OCI-LY3 (cell line): ENCODE measurements around the gene ABCD3.
"Not testable (repeated sequence)": the region's sequence is repeated elsewhere in the genome, so short reads cannot be mapped to it uniquely, and the experiment has no call there.

Experiments
- H2AFZ ChIP-seq: fragments of 200-600, 300-600 bp; shearing (Covaris generic); 2 replicates; pipeline ENCODE4 v1.6.0; 2014; ENCODE audit warnings: antibody characterized with exemption, low read depth, low read length
- H3K27ac ChIP-seq: fragments of 200-600, 300-600 bp; sonication (generic); 2 replicates; pipeline ENCODE4 v1.5.1; 2014; ENCODE audit warnings: mild to moderate bottlenecking, low read length, moderate library complexity, mixed read lengths
- H3K27me3 ChIP-seq: fragments of 200-600, 300-600 bp; sonication (generic); 2 replicates; pipeline ENCODE4 v1.6.1; 2014; ENCODE audit warnings: low read depth, low read length, mixed read lengths
- H3K36me3 ChIP-seq: fragments of 200-600, 300-600 bp; sonication (generic); replicated peaks from 2 replicates; pipeline ENCODE3; 2014; ENCODE audit warnings: low read depth, low read length, mixed read lengths
- H3K4me1 ChIP-seq: fragments of 300-600, 200-600 bp; sonication (generic); 2 replicates; pipeline ENCODE4 v1.6.1; 2014; ENCODE audit warnings: low read length, mixed read lengths
- H3K4me2 ChIP-seq: fragments of 200-600, 300-600 bp; sonication (generic); 2 replicates; pipeline ENCODE4 v1.6.1; 2014; ENCODE audit warnings: low read length, mixed read lengths
- H3K4me3 ChIP-seq: fragments of 300-600, 200-600 bp; sonication (generic); 2 replicates; pipeline ENCODE4 v1.5.1; 2014; ENCODE audit warnings: antibody characterized with exemption, mild to moderate bottlenecking, low read length, moderate library complexity
- H3K79me2 ChIP-seq: fragments of 300-600, 200-600 bp; shearing (Covaris generic); 2 replicates; pipeline ENCODE4 v1.6.1; 2014; ENCODE audit warnings: mild to moderate bottlenecking, low read length, mixed read lengths
- H3K9ac ChIP-seq: fragments of 300-600, 200-600 bp; shearing (Covaris generic); 2 replicates; pipeline ENCODE4 v1.6.0; 2014; ENCODE audit warnings: mild to moderate bottlenecking, low read length, moderate library complexity
- H3K9me3 ChIP-seq: fragments of 200-600, 300-600 bp; shearing (Covaris generic); 2 replicates; pipeline ENCODE4 v1.6.1; 2014; ENCODE audit warnings: low read length, mixed read lengths; ENCODE audit not compliant: insufficient read depth
- H4K20me1 ChIP-seq: fragments of 200-600, 300-600 bp; sonication (generic); 2 replicates; pipeline ENCODE4 v1.6.1; 2016; ENCODE audit warnings: low read length, mixed read lengths; ENCODE audit not compliant: insufficient read depth
- CTCF ChIP-seq: fragments of 200-600, 300-600 bp; sonication (generic); IDR thresholded peaks from 2 replicates; pipeline ENCODE4 v1.5.1; 2014; ENCODE audit warnings: antibody characterized with exemption, low read length, low read depth
- EZH2phosphoT487 ChIP-seq: fragments of 200-600 bp; shearing (Covaris generic); IDR thresholded peaks from 2 replicates; pipeline ENCODE4 v1.6.1; 2018; ENCODE audit warnings: antibody characterized with exemption, mixed run types, low read depth

ABCD3 gene

GRCh38 chr1:94425821-94426484, 7.8 kb downstream of the ABCD3 start:
- Histone ChIP-seq H3K79me2 (peaks cover 59% of the 10 kb centered on the region), H3K4me1 (peaks cover 29% of the 10 kb centered on the region), H2AFZ (no peak overlapping the region), H3K4me2 (no peak overlapping the region), H3K36me3 (no peaks in the 10 kb centered on the region), H3K27me3 (no peaks in the 10 kb centered on the region), H4K20me1 (peaks cover 6% of the 10 kb centered on the region), H3K9me3 (no peaks in the 10 kb centered on the region), H3K9ac (no peak overlapping the region), H3K27ac (no peak overlapping the region), H3K4me3 (no peak overlapping the region)
- TF ChIP-seq EZH2phosphoT487, result no peak
- TF ChIP-seq CTCF, result no peak

DNA sequence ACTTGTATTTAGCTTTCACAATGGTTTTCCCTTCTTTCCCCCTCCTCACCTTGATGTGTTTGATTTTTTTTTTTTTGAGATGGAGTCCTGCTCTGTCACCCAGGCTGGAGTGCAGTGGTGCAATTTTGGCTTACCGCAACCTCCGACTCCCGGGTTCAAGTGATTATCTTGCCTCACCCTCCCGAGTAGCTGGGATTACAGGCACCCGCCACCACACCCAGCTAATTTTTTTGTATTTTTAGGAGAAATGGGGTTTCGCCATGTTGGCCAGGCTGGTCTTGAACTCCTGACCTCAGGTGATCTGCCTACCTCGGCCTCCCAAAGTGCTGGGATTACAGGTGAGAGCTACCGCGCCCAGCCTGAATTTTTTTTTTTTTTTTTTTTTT, 8.3 kb downstream of the ABCD3 start:
- H3K36me3 ChIP-seq, H3K4me2 ChIP-seq, H3K9ac ChIP-seq, H2AFZ ChIP-seq, H3K27me3 ChIP-seq, H3K27ac ChIP-seq, H4K20me1 ChIP-seq, H3K4me3 ChIP-seq, H3K9me3 ChIP-seq: not testable (repeated sequence)
- Histone ChIP-seq H3K79me2 (peaks cover 61% of the 10 kb centered on the region), H3K4me1 (peaks cover 29% of the 10 kb centered on the region)

DNA sequence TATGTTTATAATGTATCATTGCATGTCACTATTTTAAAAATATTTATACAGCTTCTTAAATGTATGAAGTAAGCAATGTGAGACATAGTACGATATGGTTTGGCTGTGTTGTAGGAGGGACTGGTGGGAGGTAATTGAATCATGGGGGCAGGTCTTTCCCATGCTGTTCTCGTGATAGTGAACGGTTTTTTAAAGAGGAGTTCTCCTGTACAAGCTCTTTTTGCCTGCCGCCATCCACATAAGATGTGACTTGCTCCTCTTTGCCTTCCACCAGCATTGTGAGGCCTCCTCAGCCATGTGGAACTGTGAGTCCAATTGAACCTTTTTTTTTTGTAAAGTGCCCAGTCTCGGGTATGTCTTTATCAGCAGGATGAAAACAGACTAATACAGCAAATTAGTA, 10.3 kb downstream of the ABCD3 start:
- H3K4me1 ChIP-seq, result peaks cover 23% of the 10 kb centered on the region
- H3K9ac ChIP-seq, result no peak overlapping the region
- no peak overlapping the region for H3K27ac ChIP-seq
- H4K20me1 ChIP-seq, result no peaks in the 10 kb centered on the region; the same call in 1 of the 2 replicates
- no peak overlapping the region for H3K4me3 ChIP-seq
- H3K36me3 ChIP-seq, result no peaks in the 10 kb centered on the region
- H3K27me3 ChIP-seq, result no peaks in the 10 kb centered on the region
- TF ChIP-seq CTCF (no peak), EZH2phosphoT487 (no peak)
- peaks cover 45% of the 10 kb centered on the region for H3K79me2 ChIP-seq
- H2AFZ ChIP-seq, result no peak overlapping the region
- H3K4me2 ChIP-seq, result 0 out of 2 replicates have a peak overlapping the region, but pooled peaks have one; percentile 12
- H3K9me3 ChIP-seq, result no peaks in the 10 kb centered on the region

DNA sequence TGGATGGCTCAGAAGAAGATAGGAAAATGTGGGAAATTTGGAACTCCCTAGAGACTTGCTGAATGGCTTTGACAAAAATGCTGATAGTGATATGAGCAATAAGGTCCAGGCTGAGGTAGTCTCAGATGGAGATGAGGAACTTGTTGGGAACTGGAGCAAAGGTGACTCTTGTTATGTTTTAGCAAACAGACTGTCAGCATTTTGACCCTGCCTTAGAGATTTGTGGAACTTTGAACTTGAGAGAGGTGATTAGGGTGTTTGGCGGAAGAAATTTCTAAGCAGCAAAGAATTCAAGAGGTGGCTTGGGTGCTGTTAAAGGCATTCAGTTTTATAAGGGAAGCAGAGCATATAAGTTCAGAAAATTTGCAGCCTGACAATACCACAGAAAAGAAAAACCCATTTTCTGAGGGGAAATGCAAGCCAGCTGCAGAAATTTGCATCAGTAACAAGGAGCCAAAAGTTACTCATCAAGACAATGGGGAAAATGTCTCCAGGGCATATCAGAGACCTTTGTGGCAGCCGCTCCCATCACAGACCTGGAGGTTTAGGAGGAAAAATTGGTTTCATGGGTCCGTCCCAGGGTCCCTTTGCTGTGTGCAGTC, 10.8 kb downstream of the ABCD3 start:
- H3K27ac ChIP-seq, H3K9me3 ChIP-seq, H3K4me2 ChIP-seq, H4K20me1 ChIP-seq, H2AFZ ChIP-seq, H3K9ac ChIP-seq, H3K27me3 ChIP-seq, H3K36me3 ChIP-seq, H3K4me3 ChIP-seq: not testable (repeated sequence)
- Histone ChIP-seq H3K79me2 (peaks cover 39% of the 10 kb centered on the region), H3K4me1 (peaks cover 17% of the 10 kb centered on the region)

DNA sequence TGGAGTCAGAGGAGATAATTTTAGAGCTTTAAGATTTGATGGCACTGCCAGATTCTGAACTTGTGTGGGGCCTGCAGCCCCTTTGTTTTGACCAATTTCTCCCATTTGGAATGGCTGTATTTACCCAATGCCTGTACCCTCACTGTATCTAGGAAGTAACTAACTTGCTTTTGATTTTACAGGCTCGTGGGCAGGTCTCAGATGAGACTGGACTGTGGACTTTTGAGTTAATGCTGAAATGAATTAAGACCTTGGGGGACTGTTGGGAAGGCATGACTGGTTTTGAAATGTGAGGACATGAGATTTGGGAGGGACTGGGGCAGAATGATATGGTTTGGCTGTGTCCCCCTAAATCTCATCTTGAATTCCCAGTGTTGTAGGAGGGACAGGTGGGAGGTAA, 11.9 kb downstream of the ABCD3 start:
- H3K9ac ChIP-seq, H4K20me1 ChIP-seq, H2AFZ ChIP-seq, H3K4me2 ChIP-seq, H3K9me3 ChIP-seq, H3K27ac ChIP-seq, H3K36me3 ChIP-seq, H3K27me3 ChIP-seq, H3K4me3 ChIP-seq: not testable (repeated sequence)
- Histone ChIP-seq H3K79me2 (peaks cover 31% of the 10 kb centered on the region), H3K4me1 (peaks cover 12% of the 10 kb centered on the region)
